BLaER1 (cell line): Measurements from ENCODE around the gene PLEKHG1.

Experiments used
- H3K27ac ChIP-seq: shearing (Covaris generic); formaldehyde crosslinking; 2 replicates; pipeline ENCODE4 v1.8.1; 2022
- H3K27me3 ChIP-seq: shearing (Covaris generic); formaldehyde crosslinking; 2 replicates; pipeline ENCODE4 v1.8.1; 2022
- H3K36me3 ChIP-seq: shearing (Covaris generic); formaldehyde crosslinking; 2 replicates; pipeline ENCODE4 v1.8.1; 2022
- H3K4me1 ChIP-seq: shearing (Covaris generic); formaldehyde crosslinking; 2 replicates; pipeline ENCODE4 v1.8.1; 2022
- H3K4me2 ChIP-seq: shearing (Covaris generic); formaldehyde crosslinking; 2 replicates; pipeline ENCODE4 v1.8.1; 2022
- H3K4me3 ChIP-seq: shearing (Covaris generic); formaldehyde crosslinking; 2 replicates; pipeline ENCODE4 v1.8.1; 2022
- H3K9ac ChIP-seq: shearing (Covaris generic); formaldehyde crosslinking; 2 replicates; pipeline ENCODE4 v1.8.1; 2022
- H3K9me3 ChIP-seq: shearing (Covaris generic); formaldehyde crosslinking; 2 replicates; pipeline ENCODE4 v1.8.1; 2022
- H4K20me1 ChIP-seq: shearing (Covaris generic); formaldehyde crosslinking; 2 replicates; pipeline ENCODE4 v1.8.1; 2022
- Cebpa-rat ChIP-seq: shearing (Covaris generic); IDR thresholded peaks from 2 replicates; pipeline ENCODE4 v1.8.1; 2022

PLEKHG1 gene

DNA sequence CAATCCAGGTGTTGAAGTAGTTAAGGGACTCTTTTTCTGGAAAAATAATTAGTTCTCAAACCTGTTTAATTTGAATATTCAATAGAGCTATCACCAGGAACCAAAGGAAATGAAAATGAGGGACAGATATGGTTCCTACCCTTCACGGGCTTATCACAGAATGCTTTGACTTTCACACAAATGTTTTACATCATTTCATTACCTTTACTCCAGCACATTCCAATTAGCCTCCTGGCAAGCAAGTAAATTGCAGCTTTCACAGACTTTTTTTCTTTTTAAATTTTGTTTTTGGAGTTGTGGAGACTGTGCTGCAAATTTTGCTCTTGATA is 35.2 kb downstream of the PLEKHG1 start:
- no peak overlapping the region for H3K27ac ChIP-seq
- no peak overlapping the region for H3K4me2 ChIP-seq
- H3K4me1 ChIP-seq = peaks cover 37% of the 10 kb centered on the region
- no peaks in the 10 kb centered on the region for H3K9me3 ChIP-seq
- H3K4me3 ChIP-seq = no peak overlapping the region
- no peaks in the 10 kb centered on the region for H4K20me1 ChIP-seq
- H3K9ac ChIP-seq = no peak overlapping the region
- no peaks in the 10 kb centered on the region for H3K27me3 ChIP-seq
- TF ChIP-seq Cebpa-rat = no peak
- H3K36me3 ChIP-seq = no peaks in the 10 kb centered on the region

DNA sequence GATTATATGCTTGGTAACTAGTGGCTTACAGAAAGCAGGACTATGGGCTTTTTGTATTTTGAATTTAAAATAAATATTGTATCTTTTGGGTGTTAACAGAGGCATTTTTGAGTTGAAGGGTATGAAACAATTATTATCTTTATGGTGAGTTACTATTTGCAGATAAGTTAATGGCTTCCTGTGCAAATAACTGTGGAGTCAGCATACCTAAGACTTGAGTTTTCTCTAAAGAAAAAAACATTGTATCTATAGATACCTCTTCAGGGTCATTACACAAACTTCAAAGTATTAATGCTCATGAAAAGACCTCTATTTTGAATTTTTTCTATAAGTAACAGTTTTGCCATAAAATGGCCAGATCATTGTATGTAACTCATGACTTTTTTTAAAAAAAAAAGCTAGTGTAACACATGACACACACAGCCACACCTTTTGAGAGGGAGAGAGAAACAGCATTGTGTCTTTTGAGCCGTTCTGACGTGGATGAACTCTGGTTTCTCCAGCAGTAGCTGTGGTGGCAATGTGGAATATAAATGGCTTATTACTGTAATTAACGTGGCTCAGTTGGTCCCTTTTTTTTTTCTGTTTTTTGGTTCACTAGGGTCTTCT is 36.3 kb downstream of the PLEKHG1 start:
- Histone ChIP-seq H3K4me2 (no peak overlapping the region), H3K9me3 (no peaks in the 10 kb centered on the region), H3K36me3 (no peaks in the 10 kb centered on the region), H4K20me1 (no peaks in the 10 kb centered on the region), H3K9ac (no peak overlapping the region), H3K27me3 (no peaks in the 10 kb centered on the region), H3K27ac (no peak overlapping the region), H3K4me1 (peaks cover 39% of the 10 kb centered on the region), H3K4me3 (no peak overlapping the region)
- no peak for TF ChIP-seq Cebpa-rat

DNA sequence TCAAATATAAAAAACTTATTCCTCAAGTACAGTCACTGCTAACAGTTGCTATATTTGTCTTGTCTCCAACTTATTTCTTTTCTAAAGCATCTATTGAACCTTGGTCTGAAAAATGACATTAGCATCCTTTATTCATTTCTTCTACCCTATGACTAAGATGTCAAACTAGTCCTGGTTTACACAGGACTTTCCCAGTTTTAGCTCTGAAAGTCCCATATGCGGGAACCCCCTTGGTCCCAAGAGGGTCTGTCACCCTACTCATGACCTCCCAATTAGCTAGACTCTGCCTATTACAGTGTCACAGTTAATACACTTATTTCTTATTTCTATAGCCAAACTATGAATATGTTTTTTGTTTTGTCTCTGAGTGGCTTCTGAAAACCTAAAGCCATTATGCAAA is 37.1 kb downstream of the PLEKHG1 start:
- H3K36me3 ChIP-seq = no peaks in the 10 kb centered on the region
- no peak overlapping the region for H3K9ac ChIP-seq
- H3K4me1 ChIP-seq = peaks cover 39% of the 10 kb centered on the region
- H4K20me1 ChIP-seq = no peaks in the 10 kb centered on the region
- no peaks in the 10 kb centered on the region for H3K27me3 ChIP-seq
- no peak overlapping the region for H3K4me3 ChIP-seq
- no peak for TF ChIP-seq Cebpa-rat
- H3K9me3 ChIP-seq = no peaks in the 10 kb centered on the region
- no peak overlapping the region for H3K4me2 ChIP-seq
- no peak overlapping the region for H3K27ac ChIP-seq

DNA sequence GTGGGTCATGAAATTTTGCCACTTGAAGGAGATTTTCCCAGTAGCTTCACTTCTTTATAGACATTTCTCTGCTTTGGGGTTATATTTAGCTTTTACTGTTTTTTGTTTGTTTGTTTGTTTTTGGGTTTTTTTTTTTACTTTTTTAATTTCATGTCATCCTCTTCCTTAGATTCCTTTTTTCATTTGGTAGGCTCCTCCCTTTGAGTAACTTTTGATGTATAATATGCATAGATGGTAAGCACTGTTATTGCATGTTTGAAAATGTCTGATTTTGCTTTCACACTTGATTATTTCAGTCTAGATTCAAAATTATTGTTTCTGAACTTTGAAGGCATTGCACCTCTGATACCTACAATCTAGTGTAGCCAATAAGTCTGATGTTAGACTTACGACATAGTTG is 37.6 kb downstream of the PLEKHG1 start:
- Histone ChIP-seq H3K27ac (no peak overlapping the region), H3K9me3 (no peaks in the 10 kb centered on the region), H3K27me3 (no peaks in the 10 kb centered on the region), H3K4me3 (no peak overlapping the region), H3K36me3 (no peaks in the 10 kb centered on the region), H4K20me1 (no peaks in the 10 kb centered on the region), H3K4me1 (peaks cover 39% of the 10 kb centered on the region), H3K4me2 (no peak overlapping the region), H3K9ac (no peak overlapping the region)
- TF ChIP-seq Cebpa-rat = no peak

DNA sequence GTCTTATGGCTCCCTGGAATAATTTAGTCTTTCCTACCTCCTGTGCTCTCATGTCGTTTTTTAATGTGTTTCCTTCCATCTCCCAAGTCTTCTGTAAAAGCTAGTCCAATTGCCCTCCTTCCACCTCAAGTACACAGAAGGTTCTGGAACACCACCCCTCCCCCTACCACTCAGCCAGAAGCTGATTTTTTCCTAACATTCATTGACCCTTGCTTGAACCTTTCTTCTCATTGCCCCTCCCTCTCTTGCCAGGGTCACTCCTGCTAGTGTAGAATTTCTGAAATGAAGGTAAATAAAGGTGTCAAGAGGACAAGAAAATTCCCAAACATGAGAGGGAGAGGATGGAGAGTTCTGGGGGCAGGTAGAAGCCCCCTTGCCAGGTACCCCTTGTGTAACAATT is 38.6 kb downstream of the PLEKHG1 start:
- H3K9ac ChIP-seq = no peak overlapping the region
- H3K9me3 ChIP-seq = no peaks in the 10 kb centered on the region
- no peak overlapping the region for H3K4me3 ChIP-seq
- H4K20me1 ChIP-seq = no peaks in the 10 kb centered on the region
- no peaks in the 10 kb centered on the region for H3K36me3 ChIP-seq
- H3K27ac ChIP-seq = no peak overlapping the region
- TF ChIP-seq Cebpa-rat = no peak
- no peaks in the 10 kb centered on the region for H3K27me3 ChIP-seq
- no peak overlapping the region for H3K4me2 ChIP-seq
- H3K4me1 ChIP-seq = peaks cover 30% of the 10 kb centered on the region

DNA sequence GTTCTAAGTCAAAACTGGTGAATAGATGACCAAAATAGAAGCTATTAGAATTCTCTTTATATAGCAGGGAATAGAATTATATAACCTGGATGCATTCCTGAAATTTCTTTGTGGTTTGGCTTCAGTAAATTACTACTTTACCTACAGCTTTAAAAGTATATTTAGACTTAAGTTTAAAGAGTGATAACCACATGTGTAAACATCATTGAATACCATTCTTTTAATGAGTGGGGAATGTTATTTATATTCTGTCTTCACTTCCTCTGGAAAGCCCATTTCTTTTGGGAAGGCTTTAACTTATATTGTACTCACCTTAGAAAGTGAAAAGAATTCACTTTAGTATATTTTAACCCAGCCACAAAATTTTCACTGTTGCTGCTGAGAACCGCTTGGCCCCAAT is 39.1 kb downstream of the PLEKHG1 start:
- no peak overlapping the region for H3K27ac ChIP-seq

DNA sequence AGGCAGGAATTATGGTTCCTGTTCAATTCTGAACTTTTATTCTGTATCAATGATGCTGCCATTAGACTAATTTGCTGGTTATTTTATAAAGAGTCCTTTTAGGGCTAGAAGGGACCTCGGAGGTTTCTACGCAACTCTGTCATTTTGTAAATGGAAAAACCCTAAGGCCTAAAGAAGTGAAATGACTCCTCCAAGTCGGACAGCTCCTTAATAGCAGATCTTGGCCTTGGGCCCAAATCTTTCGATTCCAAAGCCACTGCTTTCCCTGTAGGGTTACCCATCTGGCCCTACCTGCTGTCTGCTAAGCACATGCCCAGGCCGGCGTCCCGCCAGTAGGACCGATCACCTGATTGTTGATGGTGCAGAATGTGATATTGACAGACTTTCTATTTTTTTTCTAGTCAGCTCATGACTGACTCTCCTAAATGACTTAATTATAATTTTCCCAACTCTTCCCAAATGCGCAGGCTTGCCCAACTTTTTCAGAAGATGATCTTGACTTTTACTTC is 40.2 kb downstream of the PLEKHG1 start:
- no peak overlapping the region for H3K4me2 ChIP-seq
- no peak overlapping the region for H3K4me3 ChIP-seq
- no peak overlapping the region for H3K27ac ChIP-seq
- H3K36me3 ChIP-seq = no peaks in the 10 kb centered on the region
- peaks cover 18% of the 10 kb centered on the region for H3K4me1 ChIP-seq
- H3K9ac ChIP-seq = no peak overlapping the region
- H3K27me3 ChIP-seq = no peaks in the 10 kb centered on the region
- H3K9me3 ChIP-seq = no peaks in the 10 kb centered on the region
- TF ChIP-seq Cebpa-rat = no peak
- H4K20me1 ChIP-seq = no peaks in the 10 kb centered on the region

More for the DNA sequence above, 39.1 kb downstream of the PLEKHG1 start:
- H4K20me1 ChIP-seq = no peaks in the 10 kb centered on the region
- H3K4me2 ChIP-seq = no peak overlapping the region
- H3K9me3 ChIP-seq = no peaks in the 10 kb centered on the region
- peaks cover 25% of the 10 kb centered on the region for H3K4me1 ChIP-seq
- TF ChIP-seq Cebpa-rat = no peak
- no peaks in the 10 kb centered on the region for H3K27me3 ChIP-seq
- H3K9ac ChIP-seq = no peak overlapping the region
- no peak overlapping the region for H3K4me3 ChIP-seq
- no peaks in the 10 kb centered on the region for H3K36me3 ChIP-seq

DNA sequence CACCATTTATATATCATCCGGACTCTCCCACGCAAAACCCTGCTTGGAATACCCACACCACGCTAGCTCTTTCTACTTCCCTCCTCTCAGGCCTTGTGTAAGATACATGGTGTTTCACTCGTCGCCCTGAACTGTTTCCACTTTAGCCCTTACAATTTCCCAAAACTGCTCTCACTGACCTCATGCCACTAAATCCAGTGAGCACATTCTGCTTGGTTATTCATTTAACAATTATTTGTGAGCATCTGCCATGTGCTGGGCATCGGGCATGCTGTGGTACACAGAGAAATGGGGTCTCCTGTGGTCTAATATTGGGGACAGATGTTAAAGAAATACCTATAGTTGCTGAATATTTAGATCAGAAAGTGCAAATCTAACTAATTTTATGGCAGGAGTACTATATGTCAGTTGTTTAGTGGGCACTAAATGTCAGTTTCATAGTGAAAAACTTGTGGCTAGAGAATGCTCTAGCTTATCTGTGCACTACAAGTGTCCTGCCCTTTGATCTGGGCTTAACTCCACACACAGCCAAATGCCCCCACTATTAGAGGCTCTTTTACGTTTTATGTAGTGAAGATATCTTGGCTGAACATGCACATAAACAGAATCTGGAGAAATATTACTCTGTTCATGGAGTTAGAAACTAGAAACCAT is 41.0 kb downstream of the PLEKHG1 start:
- no peaks in the 10 kb centered on the region for H4K20me1 ChIP-seq
- no peaks in the 10 kb centered on the region for H3K27me3 ChIP-seq
- H3K4me3 ChIP-seq = no peak overlapping the region
- no peaks in the 10 kb centered on the region for H3K9me3 ChIP-seq
- no peaks in the 10 kb centered on the region for H3K36me3 ChIP-seq
- no peak overlapping the region for H3K27ac ChIP-seq
- peaks cover 18% of the 10 kb centered on the region for H3K4me1 ChIP-seq
- peak overlapping the region; percentile 38; the same call in 1 of the 2 replicates for H3K4me2 ChIP-seq
- no peak for TF ChIP-seq Cebpa-rat
- no peak overlapping the region for H3K9ac ChIP-seq

DNA sequence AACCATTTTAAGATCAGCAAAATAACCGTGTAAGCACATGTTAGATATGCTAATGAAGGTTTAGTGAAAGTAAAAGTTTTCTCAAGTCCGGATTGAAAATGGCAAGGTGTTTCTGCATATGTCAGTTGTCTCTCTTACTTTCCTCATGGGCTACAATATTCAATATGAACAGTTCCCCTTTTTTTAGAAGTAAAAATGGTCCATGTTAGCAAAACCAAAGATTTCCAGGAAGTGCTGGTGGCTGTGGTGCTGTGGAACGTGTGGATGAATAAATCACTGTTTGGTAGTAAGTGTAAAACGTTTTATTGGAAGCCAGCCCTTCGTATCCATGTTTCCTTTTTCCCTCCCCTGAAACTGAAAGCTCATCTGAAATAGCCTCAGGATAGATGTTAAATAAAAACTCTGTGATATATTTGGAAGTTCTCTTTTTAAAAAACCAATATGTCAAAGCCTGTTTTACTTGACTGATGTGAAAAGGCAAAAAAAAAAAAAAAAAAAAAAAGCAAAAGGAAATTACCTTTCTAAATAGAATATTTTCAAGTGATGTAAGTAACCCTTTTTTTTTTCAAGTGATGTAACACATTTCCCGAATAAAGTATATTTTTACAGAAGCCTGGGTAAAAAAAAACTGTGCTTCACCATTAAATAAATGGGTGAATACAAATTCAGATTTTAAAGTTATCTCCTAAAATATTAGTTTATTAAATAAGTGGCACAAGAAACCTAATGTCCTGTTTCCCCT is 41.9 kb downstream of the PLEKHG1 start:
- TF ChIP-seq Cebpa-rat = no peak
- Histone ChIP-seq H3K9ac (no peak overlapping the region), H3K4me1 (peaks cover 18% of the 10 kb centered on the region), H3K9me3 (no peaks in the 10 kb centered on the region), H3K4me2 (peak overlapping the region; percentile 38), H3K4me3 (no peak overlapping the region), H4K20me1 (no peaks in the 10 kb centered on the region), H3K27me3 (no peaks in the 10 kb centered on the region), H3K36me3 (no peaks in the 10 kb centered on the region), H3K27ac (no peak overlapping the region)

DNA sequence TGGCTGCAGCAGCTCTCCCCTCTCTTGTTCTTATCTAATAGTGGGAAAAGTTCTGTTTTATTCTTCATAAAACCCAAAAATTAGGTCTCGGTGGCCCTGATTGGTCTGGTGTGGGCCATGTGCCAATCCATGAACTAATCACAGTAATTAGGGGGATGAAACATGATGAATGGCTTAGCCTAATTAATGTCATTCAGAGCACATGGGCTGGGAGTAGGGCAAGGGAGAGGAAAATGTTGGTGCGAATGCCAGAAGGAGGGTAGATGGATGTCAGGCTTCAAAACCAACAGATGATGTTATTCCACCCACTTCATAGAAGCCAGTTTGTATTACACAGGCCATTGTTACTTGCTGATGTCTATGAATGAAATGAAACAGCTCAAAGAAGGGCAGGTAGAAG is 46.5 kb downstream of the PLEKHG1 start:
- Histone ChIP-seq H3K4me1 (peaks cover 11% of the 10 kb centered on the region), H3K9ac (no peak overlapping the region), H3K27ac (no peak overlapping the region), H4K20me1 (no peaks in the 10 kb centered on the region), H3K4me3 (no peak overlapping the region), H3K9me3 (no peaks in the 10 kb centered on the region), H3K36me3 (no peaks in the 10 kb centered on the region), H3K27me3 (no peaks in the 10 kb centered on the region), H3K4me2 (no peak overlapping the region)
- TF ChIP-seq Cebpa-rat = no peak
